Cardiac atrium fibroblast (primary cell): ENCODE measurements around the gene GTF3C6. TPM values are rescaled to one million over a fixed set of nuclear protein-coding genes. Genes with fewer than 3 reads are reported as not detected.

Experiments used
- total RNA-seq: library from RNA; depleted of rRNA; stranded (reverse); fragments of >200 nt; gene quantifications from 2 replicates; pipeline ENCODE4 v1.2.3, GENCODE V29; 2015

Gene GTF3C6, protein sequence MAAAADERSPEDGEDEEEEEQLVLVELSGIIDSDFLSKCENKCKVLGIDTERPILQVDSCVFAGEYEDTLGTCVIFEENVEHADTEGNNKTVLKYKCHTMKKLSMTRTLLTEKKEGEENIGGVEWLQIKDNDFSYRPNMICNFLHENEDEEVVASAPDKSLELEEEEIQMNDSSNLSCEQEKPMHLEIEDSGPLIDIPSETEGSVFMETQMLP
- total RNA-seq = 40.5 and 46.9 TPM in 2 replicates

DNA sequence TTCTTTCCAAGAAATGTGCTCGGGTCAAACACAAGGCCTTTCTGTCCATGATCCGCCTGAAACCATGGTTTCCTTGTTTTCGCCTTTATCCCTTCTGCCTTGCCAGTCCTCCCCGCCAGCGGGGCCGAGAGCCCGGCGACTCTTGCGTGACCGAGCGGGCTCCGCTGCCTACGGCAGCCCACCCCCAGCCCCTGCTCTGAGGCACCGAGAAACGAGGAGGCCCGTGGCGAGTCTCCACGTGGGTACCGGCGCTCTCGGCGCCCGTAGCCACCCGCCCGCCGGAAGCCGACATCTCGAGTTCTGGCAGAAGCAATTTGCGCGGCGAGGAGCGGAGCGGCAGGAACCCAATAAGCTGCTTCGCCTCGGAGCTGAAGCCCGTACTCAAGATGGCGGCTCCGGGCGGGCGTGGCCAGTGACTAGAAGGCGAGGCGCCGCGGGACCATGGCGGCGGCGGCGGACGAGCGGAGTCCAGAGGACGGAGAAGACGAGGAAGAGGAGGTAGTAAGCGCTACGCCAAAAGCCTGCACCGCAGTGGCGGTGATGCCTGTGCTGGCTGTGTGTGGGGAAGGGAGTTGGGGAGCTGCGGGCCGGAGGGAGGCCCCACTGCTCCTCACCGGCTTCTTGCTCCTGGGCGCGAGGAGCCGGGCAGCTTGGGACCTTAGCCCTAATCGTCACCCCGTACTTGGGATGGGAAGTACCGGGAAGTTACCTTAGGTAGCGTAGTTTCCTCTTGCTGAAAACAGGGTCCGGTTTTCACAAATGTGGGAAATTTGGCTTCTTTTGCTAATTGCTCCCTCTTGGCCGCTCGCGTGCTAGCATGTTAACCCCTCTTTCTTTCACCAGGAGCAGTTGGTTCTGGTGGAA is at the start of gene GTF3C6:
GTF3C6 (plus strand) TSS at position 378 of the 864 bp plus-strand sequence; CDS start at position 442, 64 bp downstream.

Other genes with a start within 250 kb of the GTF3C6 start
- 6.9 and 10.0 TPM in 2 replicates for gene CDK19, start 143.2 kb upstream of the GTF3C6 start, total RNA-seq
- 36.5 and 54.4 TPM in 2 replicates for gene AMD1, start 83.9 kb upstream of the GTF3C6 start, total RNA-seq
- 29.4 and 33.5 TPM in 2 replicates for gene RPF2, start 23.3 kb downstream of the GTF3C6 start, total RNA-seq
- gene SLC16A10, start 128.8 kb downstream of the GTF3C6 start, total RNA-seq = not detected in 2 replicates